Activated CD4-positive, alpha-beta memory T cell treated with anti-CD3 and anti-CD28 coated beads for 36 hours (primary cell): ENCODE data around the gene SORCS3. TPM values are rescaled to one million over a fixed set of nuclear protein-coding genes. Genes with fewer than 3 reads are reported as not detected.

ENCODE experiments used
- CTCF ChIA-PET: fragments of 350-600 bp; sonication (Branson Sonifier 250); formaldehyde crosslinking; loops from one replicate; lab custom pipeline; 2021; ENCODE audit warnings: antibody characterized with exemption, inconsistent platforms; lab: Charles Lee
- POLR2A ChIA-PET: fragments of 350-600 bp; sonication (Branson Sonifier 250); formaldehyde crosslinking; loops from one replicate; lab custom pipeline; 2021; ENCODE audit warnings: antibody characterized with exemption; lab: Charles Lee
- DNase-seq: peaks from one replicate; pipeline ENCODE4 v3.0.0-alpha.2; 2020
- H3K27ac Mint-ChIP-seq: one replicate; pipeline ENCODE4 v1.8.0; 2021; ENCODE audit warnings: mixed read lengths
- H3K27me3 Mint-ChIP-seq: one replicate; pipeline ENCODE4 v1.8.0; 2021; ENCODE audit warnings: mixed read lengths
- H3K36me3 Mint-ChIP-seq: one replicate; pipeline ENCODE4 v1.8.0; 2021; ENCODE audit warnings: mixed read lengths
- H3K4me1 Mint-ChIP-seq: one replicate; pipeline ENCODE4 v1.8.0; 2021; ENCODE audit warnings: low read depth, mixed read lengths
- H3K4me3 Mint-ChIP-seq: one replicate; pipeline ENCODE4 v1.8.0; 2021; ENCODE audit warnings: mild to moderate bottlenecking, mixed read lengths
- H3K9me3 Mint-ChIP-seq: one replicate; pipeline ENCODE4 v1.8.0; 2021; ENCODE audit warnings: mixed read lengths
- intact Hi-C: fragments of 100-400 bp; cut with micrococcal nuclease; formaldehyde crosslinking; loops from one replicate; pipeline ENCODE4 v1.15.1; 2023
- total RNA-seq, 2 experiments: library from RNA; stranded (reverse); gene quantifications; one replicate each; pipeline ENCODE4 v1.2.3, GENCODE V29; 2021

SORCS3 gene
- total RNA-seq, 2 experiments from 2014 or later, result not detected

- Mint-ChIP-seq H3K27ac (no peak overlapping the region), H3K9me3 (no peaks in the 10 kb centered on the region), H3K36me3 (no peaks in the 10 kb centered on the region), H3K4me1 (no peaks in the 10 kb centered on the region), H3K27me3 (peaks cover 4% of the 10 kb centered on the region), H3K4me3 (no peak overlapping the region)
- POLR2A ChIA-PET, result no interaction called here
- CTCF ChIA-PET, result no interaction called here
- intact Hi-C loops, result no loop called here
- no peak for DNase-seq
Observed at GRCh38 chr10:104834580-104834979, 193.5 kb downstream of the SORCS3 start.

- no peak overlapping the region for H3K27ac Mint-ChIP-seq
- intact Hi-C loops, result no loop called here
Observed at GRCh38 chr10:104835422-104835821, 194.3 kb downstream of the SORCS3 start.

DNA sequence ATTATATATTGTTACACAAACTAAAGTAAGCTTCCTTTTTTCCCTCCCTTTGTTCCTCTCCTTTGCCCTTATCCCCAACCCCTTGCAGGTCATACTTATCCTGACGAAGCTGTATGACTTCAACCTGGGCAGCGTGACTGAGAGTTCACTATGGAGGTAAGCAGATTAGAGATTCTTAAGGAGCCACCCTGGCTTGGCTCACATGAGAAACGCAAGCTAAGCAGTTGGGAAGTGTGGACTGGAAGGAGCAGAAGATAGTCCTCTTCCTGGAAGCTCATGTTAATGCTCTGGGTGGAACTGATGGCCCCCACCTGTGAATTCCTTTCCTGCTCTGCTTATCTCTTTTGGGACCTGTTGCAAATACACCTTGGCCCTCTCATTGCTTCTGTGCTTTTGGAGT, 201.6 kb downstream of the SORCS3 start:
- Mint-ChIP-seq H3K4me1 (no peaks in the 10 kb centered on the region), H3K27ac (no peak overlapping the region), H3K36me3 (no peaks in the 10 kb centered on the region), H3K27me3 (no peaks in the 10 kb centered on the region), H3K9me3 (no peaks in the 10 kb centered on the region), H3K4me3 (no peak overlapping the region)
- intact Hi-C loops, result no loop called here
- CTCF ChIA-PET, result no interaction called here
- POLR2A ChIA-PET, result no interaction called here
- DNase-seq, result no peak

More at GRCh38 chr10:104835422-104835821, 194.3 kb downstream of the SORCS3 start:
- DNase-seq, result no peak
- H3K9me3 Mint-ChIP-seq, result no peaks in the 10 kb centered on the region
- ChIA-PET CTCF (no interaction called here), POLR2A (no interaction called here)
- peaks cover 4% of the 10 kb centered on the region for H3K27me3 Mint-ChIP-seq
- no peaks in the 10 kb centered on the region for H3K36me3 Mint-ChIP-seq
- H3K4me3 Mint-ChIP-seq, result no peak overlapping the region
- no peaks in the 10 kb centered on the region for H3K4me1 Mint-ChIP-seq

- intact Hi-C loops, result no loop called here
- no peaks in the 10 kb centered on the region for H3K36me3 Mint-ChIP-seq
- ChIA-PET POLR2A (no interaction called here), CTCF (no interaction called here)
- no peaks in the 10 kb centered on the region for H3K4me1 Mint-ChIP-seq
- H3K27ac Mint-ChIP-seq, result no peak overlapping the region
- no peaks in the 10 kb centered on the region for H3K27me3 Mint-ChIP-seq
- H3K4me3 Mint-ChIP-seq, result no peak overlapping the region
- no peak for DNase-seq
- H3K9me3 Mint-ChIP-seq, result no peaks in the 10 kb centered on the region
Observed at GRCh38 chr10:104844073-104844472, 203.0 kb downstream of the SORCS3 start.

DNA sequence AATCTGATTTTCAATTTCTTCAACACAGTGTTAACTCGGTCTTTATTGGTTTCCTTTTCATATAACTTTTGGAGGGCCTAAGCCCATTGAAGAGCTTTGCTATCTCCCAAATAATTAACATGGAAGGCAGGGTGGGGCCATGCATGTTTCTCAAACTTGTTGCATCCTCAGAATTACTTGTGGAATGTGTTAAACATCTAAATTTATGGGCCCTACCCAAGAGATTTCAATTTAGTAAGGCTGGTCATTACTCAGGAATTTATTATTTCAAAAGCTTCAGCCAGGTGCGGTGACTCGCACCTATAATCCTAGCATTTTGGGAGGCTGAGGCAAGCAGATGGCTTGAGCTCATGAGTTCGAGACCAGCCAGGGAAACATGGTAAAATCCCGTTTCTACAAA, 208.9 kb downstream of the SORCS3 start:
- Mint-ChIP-seq H3K27ac (no peak overlapping the region), H3K27me3 (no peaks in the 10 kb centered on the region), H3K4me1 (no peaks in the 10 kb centered on the region), H3K9me3 (no peaks in the 10 kb centered on the region), H3K4me3 (no peak overlapping the region), H3K36me3 (no peaks in the 10 kb centered on the region)
- intact Hi-C loops, result no loop called here
- ChIA-PET POLR2A (no interaction called here), CTCF (no interaction called here)
- no peak for DNase-seq

DNA sequence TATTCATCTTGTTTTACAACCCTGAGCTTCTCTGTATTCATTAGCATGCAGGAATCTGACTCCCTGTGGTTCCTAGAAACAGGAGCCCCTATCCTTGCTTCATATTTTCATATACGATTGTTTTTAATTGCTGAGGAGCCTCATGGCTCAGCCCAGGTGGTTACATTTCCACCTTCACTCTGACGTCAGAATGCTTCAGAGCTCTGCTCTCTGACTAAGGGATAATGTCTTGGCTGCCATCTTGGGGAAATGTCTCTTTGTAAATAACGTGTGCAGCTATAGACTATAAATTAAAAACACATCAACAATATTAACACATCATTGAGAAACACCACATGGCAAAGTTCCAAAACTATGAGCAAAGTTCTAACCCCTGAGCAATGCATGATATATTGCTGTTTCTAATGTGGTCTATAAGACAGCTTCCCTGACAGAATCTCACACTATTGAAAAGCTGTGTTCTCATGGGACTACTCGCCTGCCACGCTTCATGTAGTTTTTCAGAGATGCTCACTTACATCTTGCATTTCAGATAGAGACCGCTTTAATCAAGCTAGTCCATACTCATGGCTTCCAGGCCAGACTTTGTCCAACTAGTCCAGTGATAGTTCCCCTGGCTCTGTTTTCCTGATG, 227.0 kb downstream of the SORCS3 start:
- ChIA-PET CTCF (no interaction called here), POLR2A (no interaction called here)
- no peaks in the 10 kb centered on the region for H3K36me3 Mint-ChIP-seq
- intact Hi-C loops, result no loop called here
- H3K27me3 Mint-ChIP-seq, result peaks cover 2% of the 10 kb centered on the region
- H3K27ac Mint-ChIP-seq, result no peak overlapping the region
- no peaks in the 10 kb centered on the region for H3K4me1 Mint-ChIP-seq
- H3K4me3 Mint-ChIP-seq, result no peak overlapping the region
- no peak for DNase-seq
- H3K9me3 Mint-ChIP-seq, result no peaks in the 10 kb centered on the region

DNA sequence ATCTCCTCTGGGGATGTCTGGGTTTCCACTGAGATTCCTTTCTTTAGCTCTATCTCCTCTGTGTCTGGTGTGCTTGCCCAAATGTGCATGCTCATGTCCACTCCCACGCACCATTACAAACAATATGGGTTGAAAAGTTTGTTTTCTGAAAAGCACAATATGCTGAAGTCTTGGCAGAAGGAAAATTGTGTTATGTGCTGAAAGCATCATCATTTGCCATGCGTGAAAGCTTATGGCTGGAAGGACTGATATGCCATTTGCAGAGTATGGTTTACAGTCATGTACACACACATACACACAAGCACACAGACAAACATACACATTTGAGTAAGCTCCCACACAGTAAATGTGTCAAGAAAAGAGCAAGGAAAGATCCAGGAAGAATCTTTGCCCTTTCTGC, 231.6 kb downstream of the SORCS3 start:
- Mint-ChIP-seq H3K4me1 (no peaks in the 10 kb centered on the region), H3K36me3 (no peaks in the 10 kb centered on the region), H3K9me3 (no peaks in the 10 kb centered on the region), H3K27ac (no peak overlapping the region), H3K27me3 (no peaks in the 10 kb centered on the region), H3K4me3 (no peak overlapping the region)
- ChIA-PET CTCF (no interaction called here), POLR2A (no interaction called here)
- DNase-seq, result no peak
- intact Hi-C loops, result no loop called here

- Mint-ChIP-seq H3K4me1 (no peaks in the 10 kb centered on the region), H3K9me3 (no peaks in the 10 kb centered on the region), H3K36me3 (no peaks in the 10 kb centered on the region), H3K27ac (no peak overlapping the region), H3K27me3 (no peaks in the 10 kb centered on the region), H3K4me3 (no peak overlapping the region)
- intact Hi-C loops, result no loop called here
- POLR2A ChIA-PET, result no interaction called here
- DNase-seq, result no peak
- CTCF ChIA-PET, result no interaction called here
Observed at GRCh38 chr10:104873161-104873560, 232.1 kb downstream of the SORCS3 start.

GRCh38 chr10:104875561-104875960, 234.5 kb downstream of the SORCS3 start:
- Mint-ChIP-seq H3K36me3 (no peaks in the 10 kb centered on the region), H3K9me3 (no peaks in the 10 kb centered on the region), H3K27me3 (no peaks in the 10 kb centered on the region), H3K4me3 (no peak overlapping the region), H3K4me1 (no peaks in the 10 kb centered on the region), H3K27ac (no peak overlapping the region)
- ChIA-PET CTCF (interaction anchor here (0.6 kb wide), 1 partner anchor 601 kb away, joined by 3 read pairs; no protein-coding TSS in a partner anchor), POLR2A (no interaction called here)
- intact Hi-C loops, result no loop called here
- DNase-seq, result no peak

DNA sequence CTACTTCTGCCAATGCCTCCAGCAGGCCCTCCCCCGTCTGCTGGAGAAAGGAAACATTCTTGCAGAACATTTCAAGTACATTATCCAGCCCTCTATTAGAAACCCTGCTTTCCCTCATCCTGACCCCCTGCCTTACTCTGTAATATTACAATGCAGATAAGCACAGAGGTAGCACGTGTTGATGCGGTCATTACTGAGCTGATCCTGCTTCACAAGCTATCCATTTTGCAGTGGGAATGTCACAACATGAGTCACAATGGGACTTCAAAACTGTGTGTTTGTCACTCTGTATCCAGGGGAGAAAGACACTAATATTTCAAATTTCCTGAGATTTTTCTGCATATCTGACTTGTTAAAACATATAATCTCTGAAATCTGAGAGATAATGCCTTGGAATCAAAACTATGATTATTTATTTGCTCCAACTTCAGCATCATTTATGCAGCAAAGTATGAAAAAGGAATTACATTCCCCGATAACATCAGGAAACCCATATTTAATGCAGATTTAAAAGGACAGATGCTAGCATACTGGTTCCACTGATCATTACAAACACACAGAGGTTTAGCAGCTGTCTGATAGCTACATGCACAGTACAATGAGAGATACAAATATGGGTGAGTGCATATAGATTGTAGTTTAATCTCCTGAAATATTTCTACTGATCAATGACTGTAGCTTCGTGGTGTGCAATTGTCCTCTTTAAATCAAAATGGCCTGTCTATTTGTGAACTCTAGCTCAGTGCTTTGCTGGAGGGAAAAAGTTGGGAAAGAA, 239.7 kb downstream of the SORCS3 start:
- Mint-ChIP-seq H3K27ac (no peak overlapping the region), H3K4me3 (no peak overlapping the region), H3K9me3 (no peaks in the 10 kb centered on the region), H3K27me3 (peaks cover 2% of the 10 kb centered on the region), H3K36me3 (no peaks in the 10 kb centered on the region), H3K4me1 (no peaks in the 10 kb centered on the region)
- DNase-seq, result no peak
- CTCF ChIA-PET, result interaction anchor here (0.7 kb wide), 1 partner anchor 12 kb away, joined by 3 read pairs; no protein-coding TSS in a partner anchor
- intact Hi-C loops, result no loop called here
- POLR2A ChIA-PET, result no interaction called here

- Mint-ChIP-seq H3K27me3 (peaks cover 2% of the 10 kb centered on the region), H3K36me3 (no peaks in the 10 kb centered on the region), H3K4me1 (no peaks in the 10 kb centered on the region), H3K4me3 (no peak overlapping the region), H3K27ac (no peak overlapping the region), H3K9me3 (no peaks in the 10 kb centered on the region)
- intact Hi-C loops, result no loop called here
- DNase-seq, result no peak
- ChIA-PET CTCF (no interaction called here), POLR2A (no interaction called here)
Observed at GRCh38 chr10:104881740-104882139, 240.7 kb downstream of the SORCS3 start.

GRCh38 chr10:104892879-104893617, 252.0 kb downstream of the SORCS3 start:
- Mint-ChIP-seq H3K36me3 (no peaks in the 10 kb centered on the region), H3K9me3 (peaks cover 32% of the 10 kb centered on the region), H3K4me1 (no peaks in the 10 kb centered on the region), H3K27ac (no peak overlapping the region), H3K4me3 (no peak overlapping the region), H3K27me3 (peaks cover 1% of the 10 kb centered on the region)
- DNase-seq, result no peak
- intact Hi-C loops, result no loop called here
- ChIA-PET CTCF (interaction anchor here (0.6 kb wide), 1 partner anchor 12 kb away, joined by 3 read pairs; no protein-coding TSS in a partner anchor), POLR2A (no interaction called here)
